ENCODE results near the gene FEM1B.

The FEM1B gene

GRCh38 chr15:68318931-68319909 lies 41.7 kb downstream of the FEM1B start:
- in situ Hi-C loops (cut with MboI; ENCODE audit: low sequenced_read_pairs): no loop called here

DNA sequence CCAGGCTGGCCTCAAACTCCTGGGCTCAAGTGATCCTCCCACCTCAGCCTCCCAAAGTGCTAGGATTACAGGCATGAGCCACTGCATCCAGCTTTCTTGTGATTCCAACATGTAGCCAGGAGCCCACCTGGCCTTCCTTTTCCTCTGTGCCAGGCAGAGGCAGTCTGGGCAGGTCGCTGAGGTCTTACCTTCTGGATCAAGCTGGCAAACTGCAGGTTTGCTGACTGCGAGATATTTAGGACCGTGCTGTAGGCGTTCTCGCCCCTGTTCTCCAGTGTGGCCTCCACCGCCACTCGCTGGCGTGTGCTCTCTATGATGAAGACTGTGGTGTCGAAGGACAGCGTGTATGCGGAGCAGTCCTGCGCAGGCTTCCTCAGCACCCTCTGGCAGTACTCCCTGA lies 42.5 kb downstream of the FEM1B start:
- in situ Hi-C loops (cut with MboI; ENCODE audit: low sequenced_read_pairs): no loop called here

DNA sequence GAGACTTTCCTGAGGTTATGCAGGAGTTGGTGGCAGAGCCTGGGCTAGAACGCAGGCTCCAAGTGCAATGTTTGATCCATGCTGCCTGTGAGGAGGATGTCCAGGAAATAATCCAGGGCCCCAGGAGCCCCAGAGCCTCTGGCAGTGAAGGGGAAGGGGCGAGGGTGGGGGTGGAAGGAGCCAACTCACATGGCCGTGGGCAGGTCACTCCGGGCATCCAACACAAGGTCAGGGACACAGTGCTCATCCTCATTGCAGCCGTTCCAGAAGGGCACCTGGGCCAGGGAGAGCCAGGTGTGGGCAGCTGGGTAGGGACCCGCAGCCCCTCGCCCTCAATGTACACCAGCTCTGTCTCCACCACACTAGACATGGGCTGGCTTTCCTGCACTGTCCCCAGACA lies 43.7 kb downstream of the FEM1B start:
- in situ Hi-C loops (cut with MboI; ENCODE audit: low sequenced_read_pairs): no loop called here

DNA sequence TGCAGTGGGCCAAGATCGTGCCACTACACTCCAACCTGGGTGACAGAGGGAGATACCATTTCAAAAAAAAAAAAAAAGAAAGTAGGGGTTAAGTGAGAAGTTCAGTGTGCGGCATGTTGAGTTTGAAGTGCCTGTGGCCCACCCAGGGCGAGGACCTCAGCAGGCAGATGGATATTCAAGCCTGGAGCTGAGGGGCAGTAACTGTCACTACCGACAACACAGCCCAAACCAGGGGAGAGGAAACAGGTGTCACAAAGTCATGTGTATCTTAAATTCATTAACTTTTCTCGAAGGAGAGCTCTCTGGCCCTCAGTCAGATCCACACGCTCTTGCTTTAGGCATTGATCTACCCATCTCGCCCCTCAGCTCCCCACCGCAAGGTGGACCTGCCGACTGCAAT lies 45.3 kb downstream of the FEM1B start:
- in situ Hi-C loops (cut with MboI; ENCODE audit: low sequenced_read_pairs): no loop called here

DNA sequence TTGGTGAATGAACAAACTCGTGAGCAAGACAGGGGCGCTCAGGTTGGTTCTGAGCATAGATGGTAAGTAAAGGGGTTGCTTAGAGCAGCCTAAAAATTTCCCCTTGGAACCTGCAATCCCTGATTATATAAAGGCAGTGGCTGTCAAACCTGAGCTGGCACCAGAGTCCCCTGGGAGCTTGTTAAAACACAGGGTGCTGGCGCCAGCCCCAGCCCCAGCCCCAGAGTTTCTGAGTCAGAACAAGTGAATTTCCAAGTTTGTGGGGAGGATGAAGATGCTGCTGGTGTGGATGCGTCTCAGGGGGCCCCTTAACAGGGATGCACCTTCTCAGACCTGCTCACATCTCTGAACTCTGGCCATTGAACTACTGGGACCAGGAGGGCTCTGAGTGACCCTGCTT lies 48.2 kb downstream of the FEM1B start:
- in situ Hi-C loops (cut with MboI; ENCODE audit: low sequenced_read_pairs): no loop called here

GRCh38 chr15:68326711-68327354 lies 49.3 kb downstream of the FEM1B start:
- in situ Hi-C loops (cut with MboI; ENCODE audit: low sequenced_read_pairs): no loop called here

DNA sequence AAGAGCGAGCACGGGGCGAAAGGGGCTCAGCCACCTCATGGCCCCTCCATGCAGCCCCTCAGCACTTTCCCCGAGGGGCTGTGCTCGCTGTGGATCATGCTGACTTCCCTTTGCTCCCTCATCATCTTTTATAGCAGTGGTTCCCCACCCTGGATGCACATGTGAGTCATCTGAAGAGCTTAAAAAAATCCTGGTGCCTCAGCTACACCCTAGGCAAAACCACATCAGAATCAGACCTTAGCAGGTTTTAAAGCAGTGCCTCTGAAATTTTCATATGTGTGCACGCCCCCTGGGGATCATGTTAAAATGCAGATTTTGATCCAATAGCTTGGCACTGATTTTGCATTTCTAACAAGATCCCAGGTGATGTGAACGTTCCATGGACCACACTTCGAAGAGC lies 50.9 kb downstream of the FEM1B start:
- in situ Hi-C loops (cut with MboI; ENCODE audit: low sequenced_read_pairs): no loop called here

- in situ Hi-C loops (cut with MboI; ENCODE audit: low sequenced_read_pairs): no loop called here
These were observed 51.4 kb downstream of the FEM1B start for GRCh38 chr15:68328964-68329363.

- in situ Hi-C loops (cut with MboI; ENCODE audit: low sequenced_read_pairs): no loop called here
These were observed 52.9 kb downstream of the FEM1B start for GRCh38 chr15:68330416-68330815.

GRCh38 chr15:68330901-68331300 lies 53.4 kb downstream of the FEM1B start:
- in situ Hi-C loops (cut with MboI; ENCODE audit: low sequenced_read_pairs): no loop called here

DNA sequence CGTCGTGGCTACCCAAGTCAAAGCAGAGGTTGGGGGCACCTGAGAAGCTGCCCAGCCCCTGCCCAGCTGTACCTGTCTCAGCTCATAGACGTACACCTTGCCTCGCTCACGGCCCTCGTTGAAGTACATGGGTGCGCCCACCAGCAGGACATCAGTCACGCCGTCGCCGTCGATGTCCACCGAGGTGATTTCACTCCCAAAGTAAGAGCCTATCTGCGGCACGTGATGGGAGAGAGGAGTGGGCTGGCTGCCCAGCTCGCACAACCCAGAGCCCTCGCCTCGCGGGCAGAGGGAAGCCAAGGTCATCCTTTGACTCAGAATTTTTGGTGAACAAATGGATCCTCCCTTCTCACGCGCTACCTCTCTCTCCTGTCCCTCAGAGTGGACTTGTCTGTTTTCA lies 54.7 kb downstream of the FEM1B start:
- in situ Hi-C loops (cut with MboI; ENCODE audit: low sequenced_read_pairs): no loop called here

DNA sequence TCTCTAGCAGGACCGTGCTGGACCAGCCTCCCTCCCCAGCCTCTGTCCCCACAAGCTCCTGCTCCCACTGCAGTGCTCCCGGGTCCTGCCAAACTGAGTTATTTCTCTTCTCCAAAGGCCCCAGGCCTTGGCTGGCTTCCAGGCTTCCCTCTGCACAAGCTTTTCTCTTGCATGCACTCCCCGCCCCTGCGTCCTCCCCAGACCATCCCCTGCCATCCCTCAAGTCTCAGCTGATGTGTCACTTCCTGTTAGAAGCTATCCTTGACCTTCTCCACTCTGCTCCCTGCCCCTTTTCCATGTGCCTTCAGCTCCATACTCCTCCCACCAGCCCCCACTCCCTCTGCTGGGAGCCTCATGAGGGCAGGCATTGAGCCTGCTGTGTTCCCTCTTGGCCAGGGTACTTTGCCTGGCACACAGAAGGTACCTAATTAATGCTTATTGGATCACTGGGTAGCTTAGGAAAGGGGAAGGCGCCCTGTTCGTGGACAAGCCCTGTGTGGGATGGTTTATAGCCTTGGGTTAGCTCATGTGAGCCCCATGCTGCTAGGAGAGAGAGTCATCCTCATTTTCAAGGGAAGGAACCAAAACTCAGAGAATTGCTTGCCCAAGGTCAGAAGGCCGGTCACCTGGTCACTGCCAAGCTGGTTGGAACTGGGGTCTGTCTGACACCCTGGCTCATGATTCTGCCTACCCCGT lies 56.4 kb downstream of the FEM1B start:
- in situ Hi-C loops (cut with MboI; ENCODE audit: low sequenced_read_pairs): no loop called here

GRCh38 chr15:68334661-68335124 lies 57.1 kb downstream of the FEM1B start:
- in situ Hi-C loops (cut with MboI; ENCODE audit: low sequenced_read_pairs): no loop called here

- in situ Hi-C loops (cut with MboI; ENCODE audit: low sequenced_read_pairs): no loop called here
These were observed 57.7 kb downstream of the FEM1B start for GRCh38 chr15:68335251-68335650.

- in situ Hi-C loops (cut with MboI; ENCODE audit: low sequenced_read_pairs): no loop called here
These were observed 58.1 kb downstream of the FEM1B start for GRCh38 chr15:68335655-68336054.

GRCh38 chr15:68336516-68336915 lies 59.0 kb downstream of the FEM1B start:
- in situ Hi-C loops (cut with MboI; ENCODE audit: low sequenced_read_pairs): no loop called here

DNA sequence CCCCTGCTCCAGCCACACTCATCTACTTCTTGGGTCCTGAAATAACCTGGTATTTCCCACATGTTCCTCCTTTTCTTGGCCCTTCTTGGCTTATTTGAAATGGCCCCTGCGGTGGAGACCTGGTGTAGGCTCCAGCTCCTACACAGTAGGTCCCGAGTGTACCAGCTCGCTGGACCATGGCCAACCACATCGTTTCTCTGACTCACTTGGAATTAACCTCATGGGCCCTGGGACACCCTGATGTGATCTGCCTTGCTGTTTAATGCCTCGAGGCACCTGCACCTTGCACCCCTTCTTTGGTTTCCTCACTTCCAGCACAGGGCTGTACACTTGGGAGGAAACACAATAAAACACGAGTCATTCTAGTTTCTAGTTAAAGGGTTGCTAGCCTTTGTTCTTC lies 60.3 kb downstream of the FEM1B start:
- in situ Hi-C loops (cut with MboI; ENCODE audit: low sequenced_read_pairs): no loop called here

- in situ Hi-C loops (cut with MboI; ENCODE audit: low sequenced_read_pairs): no loop called here
These were observed 61.9 kb downstream of the FEM1B start for GRCh38 chr15:68339481-68339880.

DNA sequence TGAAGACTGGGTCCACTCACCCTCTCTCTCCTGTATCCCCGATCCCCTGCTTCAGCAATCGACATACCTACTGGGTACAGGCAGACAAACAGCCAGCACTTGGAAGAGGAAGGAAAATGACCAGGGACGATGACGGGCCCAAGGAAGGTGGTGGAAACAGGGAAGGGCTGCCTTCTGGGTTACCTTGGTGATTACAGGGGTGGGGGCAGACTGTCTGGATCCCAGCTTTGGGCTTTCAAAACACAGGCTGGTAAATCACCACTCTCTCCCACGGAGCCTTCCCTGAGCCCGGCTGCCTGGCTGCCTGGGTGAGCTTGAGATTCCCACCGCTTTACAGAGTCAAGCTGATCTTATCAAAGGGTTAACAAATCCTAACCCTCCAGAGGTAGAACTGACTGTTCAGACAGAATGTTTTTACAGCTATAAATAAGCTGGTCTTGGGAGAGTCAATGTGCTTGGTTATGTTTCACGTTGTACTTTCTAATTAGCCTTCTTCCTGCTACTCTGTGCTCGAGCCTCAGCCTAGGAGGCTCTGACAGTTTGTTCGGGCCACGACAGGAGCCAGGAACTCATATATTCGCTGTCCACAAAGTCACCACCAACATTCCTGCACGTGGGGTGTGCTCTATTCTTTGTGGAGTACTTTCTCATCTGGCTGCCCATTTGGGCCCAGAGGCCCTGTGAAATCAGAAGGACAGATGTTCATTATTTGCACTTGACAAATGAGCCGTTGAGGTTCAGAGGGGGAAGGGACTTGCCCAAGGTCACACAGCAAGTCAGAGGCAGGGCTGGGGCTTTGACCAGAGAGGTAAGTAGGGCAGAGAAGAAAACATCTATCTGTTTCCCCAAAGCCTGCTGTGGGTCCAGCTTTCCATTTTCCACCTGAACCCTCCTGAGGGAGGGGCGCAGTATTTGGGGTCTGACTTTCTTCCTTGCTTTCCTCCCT lies 63.5 kb downstream of the FEM1B start:
- in situ Hi-C loops (cut with MboI; ENCODE audit: low sequenced_read_pairs): no loop called here

Measured in HL-60/S4 treated with retinoic acid at 250 ng/mL for 4 days and 3 days (cell line).